Endothelial cell (in vitro differentiated cells): Measurements from ENCODE around the gene AKR7A3. TPM values are rescaled to one million over a fixed set of nuclear protein-coding genes. Genes with fewer than 3 reads are reported as not detected.
"Not testable (repeated sequence)": the region's sequence is repeated elsewhere in the genome, so short reads cannot be mapped to it uniquely, and the experiment has no call there.

Experiments used
- DNase-seq: peaks from one replicate; pipeline ENCODE4 v3.0.0; 2021; ENCODE audit warnings: low spot score
- H3K27ac Mint-ChIP-seq: one replicate; pipeline ENCODE4 v1.8.0; 2021; ENCODE audit warnings: mixed read lengths, inconsistent platforms; ENCODE audit not compliant: unreplicated experiment
- H3K27me3 Mint-ChIP-seq: one replicate; pipeline ENCODE4 v1.8.0; 2021; ENCODE audit warnings: mild to moderate bottlenecking, moderate library complexity, mixed read lengths, inconsistent platforms; ENCODE audit not compliant: unreplicated experiment
- H3K36me3 Mint-ChIP-seq: one replicate; pipeline ENCODE4 v1.8.0; 2021; ENCODE audit warnings: mild to moderate bottlenecking, low read depth, mixed read lengths, inconsistent platforms; ENCODE audit not compliant: unreplicated experiment
- H3K4me1 Mint-ChIP-seq: one replicate; pipeline ENCODE4 v1.8.0; 2021; ENCODE audit warnings: mild to moderate bottlenecking, mixed read lengths, inconsistent platforms; ENCODE audit not compliant: unreplicated experiment
- H3K4me3 Mint-ChIP-seq: one replicate; pipeline ENCODE4 v1.8.0; 2021; ENCODE audit warnings: mild to moderate bottlenecking, mixed read lengths, inconsistent platforms; ENCODE audit not compliant: unreplicated experiment
- H3K9me3 Mint-ChIP-seq: one replicate; pipeline ENCODE4 v1.8.0; 2021; ENCODE audit warnings: mixed read lengths, inconsistent platforms; ENCODE audit not compliant: unreplicated experiment
- total RNA-seq: library from RNA; stranded (reverse); fragmentation: NEBNext Ultra II Directional; extraction: Animal tissue kit (Norgen Biotek cat#: 25700); gene quantifications from one replicate; pipeline ENCODE4 v1.2.1, GENCODE V29; 2021; ENCODE audit not compliant: unreplicated experiment
- TF ChIP-seq, protein P1 (sequence below): fragments of 200-600 bp; sonication (generic); IDR thresholded peaks from one replicate; pipeline ENCODE4 v1.5.0; 2021; ENCODE audit warnings: antibody characterized with exemption; ENCODE audit not compliant: unreplicated experiment

AKR7A3 gene
- total RNA-seq, 1 donor from 2014 or later: 1.1 TPM

DNA sequence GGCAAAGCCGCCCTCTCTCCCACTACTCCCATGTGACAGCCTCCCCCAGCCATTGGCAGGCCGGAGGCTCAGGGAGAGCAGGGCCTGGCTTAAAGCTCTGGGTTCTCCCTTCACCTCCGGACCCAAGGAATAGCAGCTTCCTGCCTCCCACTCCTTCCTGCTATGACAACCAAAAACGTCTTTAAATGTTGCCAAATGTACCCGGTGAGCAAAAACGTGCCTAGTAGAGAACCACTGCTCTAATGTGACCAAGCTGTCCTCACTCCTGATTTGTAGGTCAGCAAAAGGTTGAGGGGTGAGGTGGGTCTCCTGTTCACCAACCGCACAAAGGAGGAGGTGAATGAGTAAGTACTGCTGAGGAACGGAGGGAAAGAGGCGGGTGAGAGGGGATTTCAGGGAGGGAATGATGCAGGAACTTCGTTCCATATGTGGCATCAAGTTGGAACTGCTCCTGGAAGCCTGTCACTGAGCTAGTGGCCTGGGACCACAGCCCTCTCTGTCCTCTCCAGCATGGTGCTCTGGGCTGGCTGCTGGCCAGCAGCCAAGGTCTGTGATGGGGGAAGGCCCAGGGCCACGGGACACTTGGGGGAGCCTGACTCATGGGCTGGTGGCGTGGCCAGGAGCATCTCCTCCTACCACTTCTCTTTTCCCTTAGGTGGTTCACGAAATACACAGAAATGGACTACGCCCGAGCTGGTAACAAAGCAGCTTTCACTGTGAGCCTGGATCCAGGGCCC lies 31.2 kb downstream of the AKR7A3 start:
- no peak for DNase-seq
- H3K4me3 Mint-ChIP-seq: no peak overlapping the region
- H3K9me3 Mint-ChIP-seq: no peaks in the 10 kb centered on the region
- TF ChIP-seq, protein P1, sequence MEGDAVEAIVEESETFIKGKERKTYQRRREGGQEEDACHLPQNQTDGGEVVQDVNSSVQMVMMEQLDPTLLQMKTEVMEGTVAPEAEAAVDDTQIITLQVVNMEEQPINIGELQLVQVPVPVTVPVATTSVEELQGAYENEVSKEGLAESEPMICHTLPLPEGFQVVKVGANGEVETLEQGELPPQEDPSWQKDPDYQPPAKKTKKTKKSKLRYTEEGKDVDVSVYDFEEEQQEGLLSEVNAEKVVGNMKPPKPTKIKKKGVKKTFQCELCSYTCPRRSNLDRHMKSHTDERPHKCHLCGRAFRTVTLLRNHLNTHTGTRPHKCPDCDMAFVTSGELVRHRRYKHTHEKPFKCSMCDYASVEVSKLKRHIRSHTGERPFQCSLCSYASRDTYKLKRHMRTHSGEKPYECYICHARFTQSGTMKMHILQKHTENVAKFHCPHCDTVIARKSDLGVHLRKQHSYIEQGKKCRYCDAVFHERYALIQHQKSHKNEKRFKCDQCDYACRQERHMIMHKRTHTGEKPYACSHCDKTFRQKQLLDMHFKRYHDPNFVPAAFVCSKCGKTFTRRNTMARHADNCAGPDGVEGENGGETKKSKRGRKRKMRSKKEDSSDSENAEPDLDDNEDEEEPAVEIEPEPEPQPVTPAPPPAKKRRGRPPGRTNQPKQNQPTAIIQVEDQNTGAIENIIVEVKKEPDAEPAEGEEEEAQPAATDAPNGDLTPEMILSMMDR: no peak
- peaks cover 6% of the 10 kb centered on the region for H3K4me1 Mint-ChIP-seq
- peaks cover 10% of the 10 kb centered on the region for H3K27me3 Mint-ChIP-seq
- no peak overlapping the region for H3K27ac Mint-ChIP-seq
- peaks cover 14% of the 10 kb centered on the region for H3K36me3 Mint-ChIP-seq

DNA sequence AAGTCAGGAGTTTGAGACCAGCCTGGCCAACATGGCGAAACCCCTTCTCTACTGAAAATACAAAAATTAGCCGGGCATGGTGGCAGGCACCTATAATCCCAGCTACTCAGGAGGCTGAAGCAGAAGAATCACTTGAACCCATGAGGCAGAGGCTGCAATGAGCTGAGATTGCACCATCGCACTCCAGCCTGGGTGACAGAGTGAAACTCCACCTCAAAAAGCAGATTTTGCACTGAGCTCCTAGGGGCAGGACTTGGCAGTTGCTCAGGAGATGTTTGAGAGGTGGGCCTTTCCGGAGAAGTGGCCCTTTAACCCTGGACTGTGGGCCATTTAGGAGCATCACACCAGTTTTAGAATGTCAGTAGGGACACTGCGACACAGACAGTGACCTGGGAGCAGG lies 32.3 kb downstream of the AKR7A3 start:
- not testable (repeated sequence) for H3K4me1 Mint-ChIP-seq, H3K9me3 Mint-ChIP-seq, DNase-seq, H3K27me3 Mint-ChIP-seq, H3K27ac Mint-ChIP-seq, H3K4me3 Mint-ChIP-seq
- peaks cover 14% of the 10 kb centered on the region for H3K36me3 Mint-ChIP-seq

DNA sequence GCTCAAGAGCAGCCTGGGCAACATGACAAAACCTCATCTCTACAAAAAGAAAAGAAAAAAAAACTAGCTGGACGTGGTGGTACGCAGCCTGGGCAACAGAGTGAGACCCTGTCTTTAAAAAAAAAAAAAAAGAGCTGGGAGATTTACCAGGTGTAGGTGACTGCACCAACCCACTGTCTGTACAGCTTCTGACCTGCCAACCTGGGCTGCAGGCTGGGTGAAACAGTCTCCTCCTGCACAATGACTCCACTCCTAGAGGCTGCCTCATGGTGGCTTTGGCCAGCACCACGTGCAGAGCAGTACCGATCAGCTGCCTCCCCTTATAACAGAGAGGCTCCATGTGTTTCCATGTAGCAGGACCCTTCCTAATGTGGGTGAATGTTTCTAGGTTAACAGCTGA lies 33.3 kb downstream of the AKR7A3 start:
- no peaks in the 10 kb centered on the region for H3K9me3 Mint-ChIP-seq
- H3K36me3 Mint-ChIP-seq: peaks cover 14% of the 10 kb centered on the region
- peaks cover 7% of the 10 kb centered on the region for H3K27me3 Mint-ChIP-seq
- peaks cover 15% of the 10 kb centered on the region for H3K4me1 Mint-ChIP-seq
- no peak for DNase-seq
- TF ChIP-seq, protein P1: no peak
- H3K4me3 Mint-ChIP-seq: no peak overlapping the region
- H3K27ac Mint-ChIP-seq: no peak overlapping the region

DNA sequence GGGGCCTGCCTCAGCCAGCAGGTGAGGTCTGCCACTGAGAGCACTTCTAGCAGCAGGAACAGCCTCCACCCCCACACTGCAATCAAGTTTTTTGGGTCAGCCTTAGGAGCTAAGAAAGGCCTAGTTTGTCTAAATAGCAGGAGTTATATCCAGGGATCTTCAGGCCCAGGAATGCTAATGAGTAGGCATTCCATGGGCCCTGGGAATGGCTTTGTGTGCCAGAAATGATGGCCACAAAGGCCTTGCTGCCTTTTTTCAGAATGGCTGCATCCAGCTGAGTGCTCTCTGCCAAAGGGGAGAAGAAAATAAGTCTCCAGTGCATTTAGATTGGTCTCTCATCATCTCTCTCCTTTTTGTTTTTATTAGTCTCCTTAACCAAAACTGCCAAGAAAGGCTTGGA lies 34.2 kb downstream of the AKR7A3 start:
- DNase-seq: no peak
- no peak overlapping the region for H3K27ac Mint-ChIP-seq
- peaks cover 17% of the 10 kb centered on the region for H3K4me1 Mint-ChIP-seq
- H3K4me3 Mint-ChIP-seq: no peak overlapping the region
- TF ChIP-seq, protein P1: no peak
- peaks cover 7% of the 10 kb centered on the region for H3K27me3 Mint-ChIP-seq
- no peaks in the 10 kb centered on the region for H3K9me3 Mint-ChIP-seq
- H3K36me3 Mint-ChIP-seq: peaks cover 10% of the 10 kb centered on the region

DNA sequence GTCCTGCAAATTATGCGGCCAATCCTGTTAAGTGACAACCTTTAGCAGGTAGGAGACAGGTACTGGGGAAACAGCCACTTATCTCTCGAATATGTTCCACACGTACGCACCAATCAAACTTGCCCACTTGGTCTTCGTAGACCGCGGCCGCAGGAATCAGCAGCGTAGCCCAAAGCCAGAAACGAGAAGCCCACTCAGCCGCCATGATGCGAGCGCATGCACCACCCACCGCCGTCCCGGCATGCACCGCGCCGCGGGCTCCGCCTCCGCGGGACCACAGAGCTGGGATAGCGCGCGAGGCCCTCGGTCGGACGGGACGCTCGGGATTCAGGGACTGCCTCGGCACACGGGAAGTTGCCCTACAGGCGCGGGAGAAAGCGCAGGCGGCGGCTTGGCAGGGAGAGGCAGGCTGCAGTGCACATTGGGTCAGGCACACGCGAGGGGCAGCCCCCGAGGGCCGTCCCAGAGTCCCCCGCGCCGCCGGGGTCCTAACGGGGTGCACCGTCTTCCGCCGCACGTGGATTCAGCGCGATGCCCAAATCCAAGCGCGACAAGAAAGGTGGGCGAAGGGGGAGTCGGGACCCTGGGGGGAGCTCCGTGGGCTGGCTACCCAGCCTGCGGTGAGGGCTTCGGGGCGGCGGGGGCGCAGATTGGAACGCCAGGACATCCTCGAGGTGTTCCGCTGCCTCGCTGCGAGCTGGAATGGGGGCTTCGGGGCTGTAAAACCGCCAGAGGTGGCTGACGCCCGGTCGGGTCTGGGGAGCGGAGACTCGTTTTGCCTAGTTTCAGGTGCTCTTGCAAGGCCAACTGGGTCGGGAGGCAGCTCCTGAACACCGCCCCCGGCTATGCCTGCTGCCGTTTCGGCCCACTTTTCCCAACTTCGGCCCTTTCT lies 37.0 kb downstream of the AKR7A3 start, which contains the start of the genes EMC1 and MRTO4:
Gene EMC1, minus strand, starts transcription at position 220 of the 892 bp plus-strand sequence. Its CDS starts 15 bp downstream, at position 205.
Gene MRTO4, plus strand, starts transcription at position 501 of the 892 bp plus-strand sequence. Its CDS starts 31 bp downstream, at position 532.
- H3K36me3 Mint-ChIP-seq: peaks cover 1% of the 10 kb centered on the region
- no peaks in the 10 kb centered on the region for H3K9me3 Mint-ChIP-seq
- DNase-seq: peak; percentile 95
- H3K27me3 Mint-ChIP-seq: peaks cover 6% of the 10 kb centered on the region
- H3K27ac Mint-ChIP-seq: peak within 1 kb of the TSS; percentile 92
- TF ChIP-seq, protein P1: no peak
- peaks cover 17% of the 10 kb centered on the region for H3K4me1 Mint-ChIP-seq
- H3K4me3 Mint-ChIP-seq: peak within 1 kb of the TSS; percentile 98
